NAMALWA (cell line): Measurements from ENCODE around the gene RLN3.
"Not testable (repeated sequence)": the region's sequence is repeated elsewhere in the genome, so short reads cannot be mapped to it uniquely, and the experiment has no call there.

Experiments used
- DNase-seq: peaks from one replicate; pipeline ENCODE4 v3.0.0-alpha.2; 2015; ENCODE audit warnings: low spot score

The RLN3 gene

GRCh38 chr19:13995017-13995728, 32.8 kb upstream of the RLN3 start:
- DNase-seq = no peak

GRCh38 chr19:13995878-13996765, 31.8 kb upstream of the RLN3 start:
- DNase-seq = no peak

- DNase-seq = no peak
These were observed 30.9 kb upstream of the RLN3 start for GRCh38 chr19:13996928-13997630.

GRCh38 chr19:13997631-13997962, 30.4 kb upstream of the RLN3 start:
- no peak for DNase-seq

- no peak for DNase-seq
These were observed 29.5 kb upstream of the RLN3 start for GRCh38 chr19:13998426-13998825.

- no peak for DNase-seq
These were observed 28.9 kb upstream of the RLN3 start for GRCh38 chr19:13999085-13999484.

- DNase-seq = no peak
These were observed 27.1 kb upstream of the RLN3 start for GRCh38 chr19:14000691-14001375.

GRCh38 chr19:14002571-14003250, 25.2 kb upstream of the RLN3 start:
- DNase-seq = peak; percentile 53

GRCh38 chr19:14003251-14004055, 24.5 kb upstream of the RLN3 start:
- DNase-seq = peak; percentile 61

- DNase-seq = peak; percentile 57
These were observed 23.2 kb upstream of the RLN3 start for GRCh38 chr19:14004619-14005348.

- peak; percentile 91 for DNase-seq
These were observed 22.4 kb upstream of the RLN3 start for GRCh38 chr19:14005349-14006084.

- peak; percentile 99 for DNase-seq
These were observed 21.7 kb upstream of the RLN3 start, which contains the start of gene RFX1 for GRCh38 chr19:14006085-14006765. Gene RFX1 (minus strand): TSS chr19:14006320. CDS start chr19:13993843, 12,477 bp downstream.

- DNase-seq = no peak
These were observed 21.0 kb upstream of the RLN3 start for GRCh38 chr19:14006766-14007562.

GRCh38 chr19:14012378-14012915, 15.5 kb upstream of the RLN3 start:
- no peak for DNase-seq

- DNase-seq = peak; percentile 92
These were observed 12.4 kb upstream of the RLN3 start for GRCh38 chr19:14015524-14016035.

- DNase-seq = peak; percentile 88
These were observed 8.8 kb upstream of the RLN3 start for GRCh38 chr19:14019100-14019499.

GRCh38 chr19:14019739-14020138, 8.2 kb upstream of the RLN3 start:
- DNase-seq = not testable (repeated sequence)
